Measurements from ENCODE around the gene SEZ6L2.

DNA sequence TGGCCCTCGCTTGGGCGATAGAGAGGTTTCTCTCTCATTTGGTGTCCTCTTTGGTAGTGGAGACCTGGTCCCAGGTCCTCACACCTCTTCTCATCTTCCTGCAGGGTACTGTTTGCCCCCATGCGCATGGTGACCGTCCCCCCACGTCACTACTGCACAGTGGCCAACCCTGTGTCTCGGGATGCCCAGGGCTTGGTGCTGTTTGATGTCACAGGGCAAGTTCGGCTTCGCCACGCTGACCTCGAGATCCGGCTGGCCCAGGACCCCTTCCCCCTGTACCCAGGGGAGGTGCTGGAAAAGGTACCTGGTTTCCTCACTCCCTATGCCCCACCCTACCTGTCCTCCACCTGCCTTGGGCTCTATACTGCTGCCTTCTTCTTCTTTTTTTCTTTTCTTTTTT, 68.6 kb downstream of the SEZ6L2 start:
- no peak for TF ChIP-seq CTCF (IDR thresholded peaks at IDR 0.05)
- no peak for TF ChIP-seq POLR2A (IDR thresholded peaks at IDR 0.05)
